PC-3 (cell line): ENCODE results near the gene PPP2R5A. TPM values are rescaled to one million over a fixed set of nuclear protein-coding genes. Genes with fewer than 3 reads are reported as not detected.

ENCODE experiments used
- ATAC-seq: fragments of 200-7000 bp; cut with Tn5 transposase; 2 replicates; pipeline ENCODE4 v1.9.1; 2020; ENCODE audit warnings: mild to moderate bottlenecking, moderate library complexity
- BruUV-seq: library from RNA; stranded (reverse); fragments of 400-500 nt; replicated peaks from 2 replicates; lab custom pipeline; 2021; lab: Mats Ljungman, UMichigan
- CTCF ChIA-PET: fragments of 300-600 bp; sonication (Branson Sonifier 250); formaldehyde crosslinking; loops from one replicate; lab custom pipeline; 2022; ENCODE audit warnings: antibody characterized with exemption; lab: Charles Lee
- POLR2A ChIA-PET: fragments of 300-600 bp; sonication (Branson Sonifier 250); formaldehyde crosslinking; loops from one replicate; lab custom pipeline; 2022; ENCODE audit warnings: antibody characterized with exemption; ENCODE audit not compliant: unreplicated experiment; lab: Charles Lee
- DNase-seq: peaks from one replicate; pipeline ENCODE4 v3.0.0-alpha.2; 2015
- H2AFZ ChIP-seq: fragments of 300-600 bp; sonication (generic); 2 replicates; pipeline ENCODE4 v1.6.0; 2016; ENCODE audit warnings: antibody characterized with exemption, low read length
- H3F3A ChIP-seq: fragments of 300-600 bp; sonication (generic); one replicate; pipeline ENCODE4 v1.6.0; 2017; ENCODE audit warnings: antibody characterized with exemption, low read length, control low read depth, mild to moderate bottlenecking; ENCODE audit not compliant: unreplicated experiment
- H3K27ac ChIP-seq: fragments of 300-600 bp; sonication (generic); 2 replicates; pipeline ENCODE4 v1.5.1; 2016; ENCODE audit warnings: mild to moderate bottlenecking, low read length
- H3K27me3 ChIP-seq: fragments of 300-600 bp; sonication (generic); 2 replicates; pipeline ENCODE4 v1.6.1; 2016; ENCODE audit warnings: low read length, mixed read lengths
- H3K36me3 ChIP-seq: fragments of 300-600 bp; sonication (generic); 2 replicates; pipeline ENCODE4 v1.6.1; 2016; ENCODE audit warnings: low read depth, mixed run types, low read length, mixed read lengths
- H3K4me1 ChIP-seq: fragments of 300-600 bp; sonication (generic); 2 replicates; pipeline ENCODE4 v1.5.1; 2016; ENCODE audit warnings: low read length; ENCODE audit not compliant: insufficient read depth
- H3K4me2 ChIP-seq: fragments of 300-600 bp; sonication (generic); 2 replicates; pipeline ENCODE4 v1.6.0; 2016; ENCODE audit warnings: low read length
- H3K4me3 ChIP-seq: fragments of 300-600 bp; sonication (generic); 2 replicates; pipeline ENCODE4 v1.5.1; 2016; ENCODE audit warnings: mild to moderate bottlenecking, low read length, mixed read lengths
- H3K79me2 ChIP-seq: fragments of 300-600 bp; sonication (generic); 2 replicates; pipeline ENCODE4 v1.6.1; 2017; ENCODE audit warnings: low read length, mixed read lengths
- H3K9ac ChIP-seq: fragments of 300-600 bp; sonication (generic); 2 replicates; pipeline ENCODE4 v1.6.0; 2016; ENCODE audit warnings: mild to moderate bottlenecking, low read length
- H3K9me2 ChIP-seq: fragments of 300-600 bp; sonication (generic); replicated peaks from 2 replicates; pipeline ENCODE4 v1.6.1; 2016; ENCODE audit warnings: mixed run types, low read length, mixed read lengths
- H3K9me3 ChIP-seq: fragments of 300-600 bp; sonication (generic); 2 replicates; pipeline ENCODE4 v1.6.1; 2016; ENCODE audit warnings: low read length, mixed read lengths
- H4K20me1 ChIP-seq: fragments of 300-600 bp; sonication (generic); 2 replicates; pipeline ENCODE4 v1.6.1; 2016; ENCODE audit warnings: low read length, mixed read lengths
- EZH2 ChIP-seq: fragments of 300-600 bp; sonication (generic); IDR thresholded peaks from one replicate; pipeline ENCODE4 v1.6.1; 2017; ENCODE audit warnings: antibody characterized with exemption, mild to moderate bottlenecking, low read length; ENCODE audit not compliant: unreplicated experiment
- EZH2phosphoT487 ChIP-seq: fragments of 300-600 bp; sonication (generic); IDR thresholded peaks from 2 replicates; pipeline ENCODE4 v1.6.1; 2018; ENCODE audit warnings: mild to moderate bottlenecking, antibody characterized with exemption, low read length, borderline replicate concordance
- intact Hi-C: fragments of 100-400 bp; cut with micrococcal nuclease; formaldehyde crosslinking; loops from 2 replicates; pipeline ENCODE4 v1.9.0; 2023
- total RNA-seq: library from RNA; depleted of rRNA; stranded (reverse); fragments of >200 nt; gene quantifications from 2 replicates; pipeline ENCODE4 v1.2.3, GENCODE V29; 2014; rRNA removed

Gene PPP2R5A
- total RNA-seq, 1 experiment from 2014 or later: 44.0 TPM

DNA sequence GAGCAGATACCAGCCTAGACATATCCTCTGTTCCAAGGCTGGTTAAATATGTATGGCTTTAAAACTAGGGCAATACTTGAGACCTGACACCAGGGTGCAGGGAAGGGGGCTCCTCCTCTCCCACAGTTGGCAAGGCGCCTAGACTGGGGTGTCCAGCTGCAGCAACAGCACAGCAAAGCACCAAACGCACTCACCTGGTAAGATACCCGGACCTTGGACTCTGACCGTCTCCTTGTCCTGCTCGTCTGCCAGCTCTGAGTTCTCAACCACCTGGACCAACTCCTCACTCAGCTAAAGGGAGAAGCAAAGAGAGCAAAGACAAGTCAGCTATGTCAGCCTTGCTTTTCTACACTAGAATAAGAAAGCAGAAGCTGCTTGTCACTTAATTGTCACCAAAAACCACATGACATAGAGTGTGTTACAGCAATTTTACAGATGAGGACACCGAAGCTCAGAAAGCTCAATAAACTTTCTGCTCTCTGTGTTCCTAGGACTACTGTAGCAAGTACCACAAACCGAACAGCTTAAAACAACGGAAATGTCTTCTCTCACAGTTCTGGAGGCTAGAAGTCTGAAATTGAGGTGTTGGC is 125.1 kb downstream of the PPP2R5A start:
- no peak overlapping the region for H3K27ac ChIP-seq
- peaks cover 24% of the 10 kb centered on the region for H3K79me2 ChIP-seq
- BruUV-seq: no TSS peak
- no peaks in the 10 kb centered on the region for H3K27me3 ChIP-seq
- DNase-seq: no peak
- H3K4me2 ChIP-seq: no peak overlapping the region
- no peaks in the 10 kb centered on the region for H4K20me1 ChIP-seq
- no peak for ATAC-seq
- POLR2A ChIA-PET: interaction anchor here (0.6 kb wide), 1 partner anchor 226 kb away, joined by 3 read pairs; no protein-coding TSS in a partner anchor
- H2AFZ ChIP-seq: no peak overlapping the region
- intact Hi-C loops: no loop called here
- H3K9me3 ChIP-seq: no peaks in the 10 kb centered on the region
- H3K4me3 ChIP-seq: no peak overlapping the region
- no peaks in the 10 kb centered on the region for H3K9me2 ChIP-seq
- H3K4me1 ChIP-seq: peaks cover 10% of the 10 kb centered on the region
- no peak overlapping the region for H3K9ac ChIP-seq
- no peaks in the 10 kb centered on the region for H3F3A ChIP-seq
- peaks cover 49% of the 10 kb centered on the region for H3K36me3 ChIP-seq
- TF ChIP-seq EZH2phosphoT487 (no peak), EZH2 (no peak)
- CTCF ChIA-PET: no interaction called here

Other genes starting within 250 kb of the PPP2R5A start
- 25.3 and 28.3 TPM in 2 replicates for gene INTS7, start 249.9 kb upstream of the PPP2R5A start, total RNA-seq
- gene DTL, start 249.7 kb upstream of the PPP2R5A start, total RNA-seq: 57.9 and 65.0 TPM in 2 replicates
- 18.7 and 37.5 TPM in 2 replicates for gene PACC1, start 129.5 kb downstream of the PPP2R5A start, total RNA-seq
- gene NENF, start 147.5 kb downstream of the PPP2R5A start, total RNA-seq: 153 and 161 TPM in 2 replicates